Fibroblast of skin of right biceps (primary cell): ENCODE measurements around the gene GALC.
A peak's percentile ranks its signal among the peaks of the same experiment; 100 is the strongest.

Experiments used
- DNase-seq: peaks from one replicate; pipeline ENCODE4 v3.0.0-alpha.2; 2013

The GALC gene

GRCh38 chr14:87952307-87953094 lies 40.5 kb downstream of the GALC start:
- DNase-seq: no peak

GRCh38 chr14:87944987-87945604 lies 47.9 kb downstream of the GALC start:
- peak; percentile 43 for DNase-seq

GRCh38 chr14:87940894-87941293 lies 52.1 kb downstream of the GALC start:
- no peak for DNase-seq

- DNase-seq: no peak
Measured at GRCh38 chr14:87940382-87940781, 52.6 kb downstream of the GALC start.

GRCh38 chr14:87935886-87936285 lies 57.1 kb downstream of the GALC start:
- DNase-seq: no peak

GRCh38 chr14:87935081-87935828 lies 57.7 kb downstream of the GALC start:
- no peak for DNase-seq

- no peak for DNase-seq
Measured at GRCh38 chr14:87934185-87934584, 58.8 kb downstream of the GALC start.

DNA sequence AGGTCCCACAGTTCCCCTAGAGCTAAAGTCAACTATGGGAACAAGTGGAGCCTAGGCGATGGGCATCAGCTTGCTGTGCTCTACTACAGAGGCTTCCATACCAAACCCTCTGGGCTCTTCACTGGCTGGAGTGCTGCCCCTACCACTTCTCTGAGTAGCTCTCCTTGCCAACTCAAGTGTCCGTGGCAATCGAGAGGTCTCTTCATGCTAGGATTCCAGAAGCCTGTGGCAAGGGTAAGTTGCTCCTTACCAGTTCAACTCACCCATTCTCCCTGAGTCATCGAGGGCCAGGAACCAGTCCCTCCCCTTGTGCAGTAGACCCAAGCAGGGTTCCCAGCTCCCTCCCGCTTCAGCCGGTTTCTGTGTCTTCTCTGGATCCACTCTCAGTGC lies 76.1 kb downstream of the GALC start:
- DNase-seq: no peak

- DNase-seq: no peak
Measured at GRCh38 chr14:87916103-87916885, 76.7 kb downstream of the GALC start.

GRCh38 chr14:87908550-87908949 lies 84.4 kb downstream of the GALC start:
- no peak for DNase-seq

DNA sequence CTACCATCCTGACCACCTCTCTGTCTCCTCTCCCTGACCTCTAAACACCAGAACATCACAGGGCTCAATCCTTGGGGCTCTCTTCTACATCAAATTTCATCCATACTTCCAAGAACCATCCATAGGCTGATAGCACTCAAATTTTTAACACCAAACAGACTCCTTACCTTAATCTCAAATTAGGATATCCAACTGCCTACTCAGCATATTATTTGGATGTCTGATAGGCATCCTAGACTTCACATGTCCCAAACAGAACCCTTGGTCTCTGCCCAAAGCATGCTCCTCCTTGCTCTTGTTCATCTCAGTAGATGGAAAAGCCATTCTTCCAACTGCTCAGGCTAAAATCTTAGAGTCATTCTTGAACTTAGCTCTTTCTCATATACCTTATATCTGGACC lies 91.3 kb downstream of the GALC start:
- no peak for DNase-seq

DNA sequence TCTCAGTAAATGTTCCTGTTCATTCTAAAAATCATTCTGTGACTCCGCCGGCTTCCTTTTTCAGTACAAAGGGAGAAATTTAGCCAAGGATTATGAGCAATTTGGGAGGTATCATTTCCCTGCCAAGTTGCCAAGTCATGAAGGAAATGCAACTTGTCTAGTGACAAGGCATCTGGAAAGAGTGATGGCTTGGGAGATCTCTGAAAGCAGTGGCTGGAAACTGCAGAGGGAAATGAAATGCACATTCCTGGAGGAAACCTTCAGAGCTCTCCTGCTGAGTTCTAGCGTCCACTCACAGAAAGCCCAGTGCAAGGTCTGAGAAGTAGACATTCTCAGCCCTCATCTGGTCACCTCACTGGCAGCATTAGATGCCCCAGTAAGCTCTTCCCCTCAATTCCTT lies 91.7 kb downstream of the GALC start:
- peak; percentile 42 for DNase-seq

GRCh38 chr14:87899228-87899627 lies 93.8 kb downstream of the GALC start:
- no peak for DNase-seq

DNA sequence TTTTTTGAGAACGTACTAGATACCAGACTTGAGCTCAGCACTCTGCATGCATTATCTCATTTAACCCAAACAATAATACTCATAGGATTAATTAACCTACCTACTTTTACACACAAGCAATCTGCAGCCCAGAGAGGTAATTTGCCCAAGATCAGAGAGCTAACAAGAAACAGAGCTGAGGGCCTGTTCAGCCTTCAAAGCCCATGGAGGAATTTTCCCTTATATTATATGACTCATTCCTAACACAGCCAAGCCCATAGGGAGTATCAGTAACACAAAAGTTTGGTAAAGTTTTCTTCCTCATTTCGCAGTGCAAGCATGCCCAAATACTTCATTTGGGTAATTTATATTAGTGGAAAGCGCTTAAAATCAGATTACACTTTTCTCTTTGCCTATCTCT lies 94.7 kb downstream of the GALC start:
- peak; percentile 26 for DNase-seq

DNA sequence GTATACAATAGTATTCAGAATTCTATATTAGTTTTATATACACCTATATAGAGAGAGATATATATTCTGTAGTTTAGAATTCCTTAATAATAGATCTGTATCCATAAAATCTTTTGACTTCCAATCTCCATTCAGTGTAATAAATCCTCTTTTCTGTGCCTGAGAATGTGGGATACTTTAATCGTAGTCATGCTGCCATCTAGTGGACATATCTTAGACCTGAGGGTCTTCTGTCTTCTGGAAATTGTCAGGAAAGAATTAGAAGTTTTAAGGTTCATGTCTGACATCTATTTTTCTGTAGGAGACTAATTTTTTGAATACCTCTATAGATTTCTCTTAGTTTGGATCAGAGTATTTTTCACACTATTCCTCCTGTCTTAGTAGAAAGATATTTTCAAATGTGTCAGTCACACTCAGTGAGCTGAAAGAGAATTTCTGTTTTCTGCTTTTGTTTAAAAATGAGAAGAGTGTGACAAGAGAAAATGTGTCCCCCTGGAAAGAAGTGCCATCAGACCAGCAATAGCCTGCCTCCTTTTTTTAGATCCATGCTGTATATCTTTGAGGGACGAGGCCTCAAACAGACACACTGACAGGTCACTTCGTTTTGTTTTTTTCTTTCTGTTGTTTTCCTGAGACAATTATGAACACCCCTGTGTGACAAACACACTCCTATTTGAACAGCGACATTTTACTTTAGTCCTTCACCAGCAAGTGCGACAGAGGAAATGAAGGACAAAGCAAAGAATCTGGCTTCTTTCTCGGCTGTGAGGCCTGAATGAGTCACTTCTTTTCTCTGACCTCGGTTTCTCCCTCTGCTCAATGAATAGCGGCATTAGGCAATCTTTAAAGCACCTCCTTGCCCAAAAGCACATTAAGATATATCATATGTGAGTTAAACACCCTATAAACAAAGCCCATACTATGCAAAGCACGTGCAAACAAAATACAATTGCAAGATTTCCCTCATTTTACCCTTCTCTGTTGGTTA lies 96.3 kb downstream of the GALC start:
- DNase-seq: peak; percentile 58

DNA sequence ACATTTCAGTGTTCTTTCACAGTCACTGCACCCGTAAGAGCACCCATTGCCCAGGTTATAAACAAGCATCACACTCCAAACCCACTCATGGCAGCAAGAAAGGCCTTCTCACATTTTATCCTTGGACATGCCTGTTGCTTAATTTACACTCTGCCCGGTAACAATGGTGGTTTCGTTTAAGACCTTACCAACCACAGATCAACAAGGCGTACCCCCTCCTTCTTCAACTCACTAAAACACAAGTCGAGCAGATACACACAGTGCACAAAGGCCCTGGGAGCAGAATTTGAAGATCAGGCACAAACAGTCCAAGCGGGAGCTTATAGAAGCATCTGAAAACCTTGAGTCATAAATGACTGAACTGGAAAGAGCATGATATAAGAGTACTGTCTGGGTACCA lies 98.1 kb downstream of the GALC start:
- DNase-seq: no peak

DNA sequence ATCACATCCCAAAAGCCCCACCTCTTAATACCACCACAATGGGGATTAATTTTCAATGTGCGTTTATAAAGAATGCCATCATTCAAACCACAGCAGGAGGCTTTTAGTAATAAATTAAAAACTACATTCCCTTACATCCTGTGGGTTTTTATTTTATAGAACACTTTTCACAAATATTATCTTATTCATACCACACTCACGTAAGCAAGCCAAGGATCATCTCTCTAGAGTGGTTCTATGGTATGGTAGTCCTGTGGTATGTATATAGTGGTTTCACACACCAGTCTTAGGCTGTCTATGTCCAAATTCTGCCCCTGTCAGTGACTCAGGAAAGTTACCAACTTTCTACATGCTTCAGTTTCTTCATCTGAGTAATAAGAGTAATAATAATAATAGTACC lies 100.2 kb downstream of the GALC start:
- DNase-seq: peak; percentile 60

DNA sequence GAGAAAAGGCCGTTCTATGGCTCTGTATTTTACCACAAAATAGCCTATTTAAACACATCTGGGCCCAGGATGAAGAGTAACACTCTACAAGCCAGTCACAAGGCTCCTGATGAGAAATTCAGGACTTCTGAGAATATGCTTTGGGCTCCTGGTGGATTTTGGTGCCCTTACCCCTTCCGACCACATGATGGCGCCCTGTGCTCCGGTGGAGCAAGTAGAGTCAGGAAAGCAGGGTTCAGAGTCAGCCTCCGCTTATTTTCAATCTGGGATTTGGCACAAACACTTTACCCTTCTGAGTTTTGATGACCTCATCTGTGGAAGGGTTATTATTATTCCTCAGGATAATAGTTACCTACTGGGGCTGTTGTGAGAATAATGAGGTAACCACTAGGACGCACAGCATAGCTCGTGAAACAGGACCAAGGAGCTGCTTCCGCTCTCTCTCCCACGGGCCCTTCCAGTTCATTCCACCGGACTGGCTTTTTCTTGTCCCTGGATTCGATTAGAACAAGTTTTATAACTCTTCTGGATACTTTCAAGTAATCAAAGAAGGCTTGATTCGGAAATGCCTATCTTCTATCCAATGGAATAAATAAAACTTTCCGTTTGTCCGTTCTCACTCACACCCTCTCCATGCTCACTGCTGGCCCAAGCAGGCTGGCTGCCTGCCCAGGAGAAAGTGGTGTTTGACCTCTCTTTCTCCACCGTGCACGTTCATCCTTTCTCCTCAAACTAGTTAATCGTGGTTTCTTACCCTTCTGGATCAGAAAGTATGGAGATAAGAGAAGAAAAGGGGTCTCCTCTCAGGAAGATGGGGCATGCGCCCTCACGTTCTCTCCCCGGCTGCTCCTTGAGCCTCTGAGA lies 104.6 kb downstream of the GALC start:
- DNase-seq: no peak

- DNase-seq: peak; percentile 42
Measured at GRCh38 chr14:87883750-87884149, 109.2 kb downstream of the GALC start.
